ENCODE results near the gene RNGTT. TPM values are rescaled to one million over a fixed set of nuclear protein-coding genes. Genes with fewer than 3 reads are reported as not detected.

Gene RNGTT
- total and polyA plus RNA-seq, 7 donors, result 3.9 to 8.8 (median 7.9) TPM

- 94 to 98% (median 96%) methylated on average over 4 of the region's 4 CpGs for WGBS, 3 donors
- no peak for ATAC-seq
- no peak for DNase-seq
- Histone ChIP-seq H3K4me1 (no peaks in the 10 kb centered on the region), H3K4me3 (no peak overlapping the region), H3K36me3 (ENCODE audit: insufficient read depth in 1 of 2, low read depth in 1 of 2) (no peaks in the 10 kb centered on the region), H3K27me3 (ENCODE audit: insufficient read depth in 3 of 3, low read length in 2 of 3) (no peaks in the 10 kb centered on the region), H3K27ac (no peak overlapping the region), H3K9me3 (no peaks in the 10 kb centered on the region)
- TF ChIP-seq CTCF (IDR thresholded peaks at IDR 0.05), result no peak
- intact Hi-C loops (cut with DNase I), result no loop called here
Measured at GRCh38 chr6:88631830-88632229, 331.6 kb downstream of the RNGTT start.

DNA sequence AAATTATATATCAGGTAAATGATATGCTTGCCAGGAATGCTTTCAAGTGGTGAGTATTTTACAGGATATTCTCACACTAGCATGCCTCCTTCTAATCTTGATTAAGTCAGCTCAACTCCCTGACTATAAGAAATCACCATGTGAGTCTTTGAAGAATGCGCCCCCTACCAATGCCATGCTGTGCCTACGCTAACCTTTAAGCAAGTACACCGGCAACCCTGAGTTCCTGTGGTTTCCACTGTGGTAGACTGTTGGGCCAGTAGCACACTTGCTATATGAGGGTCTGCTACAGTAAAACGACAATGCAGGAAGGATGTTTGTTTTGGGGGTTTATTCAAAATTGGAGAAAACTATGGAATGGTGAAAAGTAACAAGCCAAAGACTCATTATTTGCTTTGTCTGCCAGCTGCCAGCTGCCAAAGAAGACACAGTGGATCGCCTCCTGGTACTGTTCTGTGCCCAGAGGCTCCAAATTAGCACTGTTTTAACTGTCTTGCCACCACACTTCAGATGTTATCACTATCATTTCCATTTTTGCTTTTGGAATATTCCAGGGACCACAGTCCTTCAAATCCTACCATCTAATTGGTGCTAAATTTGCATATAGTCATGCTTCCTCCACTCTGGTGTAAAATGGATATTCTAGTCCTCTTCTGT, 333.5 kb downstream of the RNGTT start:
- DNase-seq (no peak), ATAC-seq (no peak)
- 78 to 86% (median 82%) methylated on average over 5 of the region's 5 CpGs for WGBS, 3 donors
- Histone ChIP-seq H3K27ac (no peak overlapping the region), H3K9me3 (no peaks in the 10 kb centered on the region), H3K4me3 (no peak overlapping the region), H3K36me3 (ENCODE audit: insufficient read depth in 1 of 2, low read depth in 1 of 2) (no peaks in the 10 kb centered on the region), H3K27me3 (ENCODE audit: insufficient read depth in 3 of 3, low read length in 2 of 3) (no peaks in the 10 kb centered on the region), H3K4me1 (no peaks in the 10 kb centered on the region)
- no peak for TF ChIP-seq CTCF (IDR thresholded peaks at IDR 0.05)
- intact Hi-C loops (cut with DNase I), result no loop called here

- WGBS, 3 donors, result 72 to 80% (median 74%) methylated on average over 1 of the region's 1 CpG
- no peaks in the 10 kb centered on the region for H3K4me1 ChIP-seq
- ATAC-seq, result no peak
Measured at GRCh38 chr6:88626460-88626859, 337.0 kb downstream of the RNGTT start.

GRCh38 chr6:88623531-88623930, 339.9 kb downstream of the RNGTT start:
- Histone ChIP-seq H3K36me3 (ENCODE audit: insufficient read depth in 1 of 2, low read depth in 1 of 2) (no peaks in the 10 kb centered on the region), H3K4me3 (no peak overlapping the region), H3K27me3 (ENCODE audit: insufficient read depth in 3 of 3, low read length in 2 of 3) (no peaks in the 10 kb centered on the region), H3K27ac (no peak overlapping the region), H3K4me1 (no peaks in the 10 kb centered on the region), H3K9me3 (no peaks in the 10 kb centered on the region)
- DNase-seq (no peak), ATAC-seq (no peak)
- WGBS, 3 donors, result 95 to 97% (median 97%) methylated on average over 2 of the region's 2 CpGs
- intact Hi-C loops (cut with DNase I), result no loop called here
- TF ChIP-seq CTCF (IDR thresholded peaks at IDR 0.05), result no peak

More at GRCh38 chr6:88626460-88626859, 337.0 kb downstream of the RNGTT start:
- DNase-seq, result no peak
- no peaks in the 10 kb centered on the region for H3K36me3 ChIP-seq (ENCODE audit: insufficient read depth in 1 of 2, low read depth in 1 of 2)
- intact Hi-C loops (cut with DNase I), result no loop called here
- no peaks in the 10 kb centered on the region for H3K9me3 ChIP-seq
- no peak overlapping the region for H3K27ac ChIP-seq
- no peak for TF ChIP-seq CTCF (IDR thresholded peaks at IDR 0.05)
- no peak overlapping the region for H3K4me3 ChIP-seq
- no peaks in the 10 kb centered on the region for H3K27me3 ChIP-seq (ENCODE audit: insufficient read depth in 3 of 3, low read length in 2 of 3)

DNA sequence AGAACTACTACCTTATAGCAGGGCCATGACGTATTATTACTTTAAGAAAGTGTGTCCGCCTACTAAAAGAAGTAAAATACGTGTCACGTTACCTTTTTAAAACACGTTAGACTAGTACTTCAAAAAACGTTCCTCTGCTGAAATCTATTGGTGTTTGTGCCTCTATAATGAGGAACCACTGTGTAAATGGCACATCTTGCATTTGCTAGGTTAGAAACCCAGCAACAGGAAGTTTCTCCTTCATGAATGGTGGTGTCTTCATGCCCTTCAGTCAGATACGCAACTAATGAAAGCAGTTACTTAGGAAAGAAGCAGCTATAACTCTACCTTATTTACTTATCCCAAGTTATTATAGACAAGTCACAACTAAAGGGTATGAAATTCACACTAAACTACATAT, 343.5 kb downstream of the RNGTT start:
- no peaks in the 10 kb centered on the region for H3K27me3 ChIP-seq (ENCODE audit: insufficient read depth in 3 of 3, low read length in 2 of 3)
- H3K9me3 ChIP-seq, result no peaks in the 10 kb centered on the region
- H3K4me3 ChIP-seq, result no peak overlapping the region
- no peak overlapping the region for H3K27ac ChIP-seq
- H3K4me1 ChIP-seq, result no peaks in the 10 kb centered on the region
- no peak for TF ChIP-seq CTCF (IDR thresholded peaks at IDR 0.05)
- 88 to 92% (median 90%) methylated on average over 7 of the region's 7 CpGs for WGBS, 3 donors
- intact Hi-C loops (cut with DNase I), result no loop called here
- no peak for DNase-seq
- no peaks in the 10 kb centered on the region for H3K36me3 ChIP-seq (ENCODE audit: insufficient read depth in 1 of 2, low read depth in 1 of 2)
- no peak for ATAC-seq
